ENCODE results near the gene LCN15. TPM values are rescaled to one million over a fixed set of nuclear protein-coding genes. Genes with fewer than 3 reads are reported as not detected.
A peak's percentile ranks its signal among the peaks of the same experiment; 100 is the strongest.
"Not testable (repeated sequence)": the region's sequence is repeated elsewhere in the genome, so short reads cannot be mapped to it uniquely, and the experiment has no call there.

Gene LCN15
- total RNA-seq, 4 donors from 2014 or later: 6.4 to 11.9 TPM; not detected in 2

- Histone ChIP-seq H3K9me3 (no peaks in the 10 kb centered on the region), H3K36me3 (no peaks in the 10 kb centered on the region), H3K27me3 (no peaks in the 10 kb centered on the region), H3K4me1 (peaks cover 19 to 70% (median 55%) of the 10 kb centered on the region in 4 donors), H3K27ac (peak within 1 kb of the TSS; percentile 95 to 99 (median 96)), H3K4me3 (peak within 1 kb of the TSS; percentile 54 to 86 (median 58))
- intact Hi-C loops (cut with DNase I; ENCODE audit: low total_unique reads) (no loop called here), in situ Hi-C loops (cut with MboI; ENCODE audit: low pct_ligation_motif_present in 1 of 4, low pct_unique_long_range_greater_than_20kb in 1 of 4, low sequenced_read_pairs in 3 of 4) (loop anchor here in 2 of 4 donors (25.0 kb wide), 1 partner anchor 246 kb away; the partner anchor contains the start of genes ABCA2 (in 2 of the 2), FUT7 (in 2 of the 2) and NPDC1 (in 2 of the 2))
- peak; percentile 100 for DNase-seq
- TF ChIP-seq POLR2A (IDR thresholded peaks at IDR 0.05) (peak; percentile 84), CTCF (IDR thresholded peaks at IDR 0.05) (no peak), POLR2AphosphoS5 (IDR thresholded peaks at IDR 0.05) (peak; percentile 86 to 93 (median 88)), EP300 (IDR thresholded peaks at IDR 0.05; ENCODE audit: low read depth) (no peak)
- 0% methylated on average over 33 of the region's 70 CpGs; no CpG with 5 or more reads in 1 of the 2 donors for WGBS, 2 donors (ENCODE audit: low coverage in 1 of 2)
Measured at GRCh38 chr9:136790640-136791515, 26.6 kb upstream of the LCN15 start, which contains the start of gene TMEM141. TSS of gene TMEM141 (plus strand) at chr9:136791344. CDS start at chr9:136791371, 27 bp downstream.

- Histone ChIP-seq H3K27ac (peak overlapping the region; percentile 95 to 99 (median 96)), H3K36me3 (no peaks in the 10 kb centered on the region), H3K27me3 (no peaks in the 10 kb centered on the region), H3K9me3 (no peaks in the 10 kb centered on the region), H3K4me3 (no peak overlapping the region), H3K4me1 (peaks cover 19 to 57% (median 48%) of the 10 kb centered on the region in 4 donors)
- WGBS, 2 donors (ENCODE audit: low coverage in 1 of 2): 23 to 57% methylated on average over 2 to 3 of the region's 3 CpGs
- in situ Hi-C loops (cut with MboI; ENCODE audit: low pct_ligation_motif_present in 1 of 4, low pct_unique_long_range_greater_than_20kb in 1 of 4, low sequenced_read_pairs in 3 of 4) (loop anchor here (10.0 to 25.0 kb wide), 3 partner anchors 245 to 255 kb away; partner anchors contain the start of genes FUT7 (in 3 of the 4), NPDC1 (in 3 of the 4) and ABCA2 (in 2 of the 4)), intact Hi-C loops (cut with DNase I; ENCODE audit: low total_unique reads) (no loop called here)
- no peak for DNase-seq
- TF ChIP-seq POLR2A (IDR thresholded peaks at IDR 0.05) (no peak), CTCF (IDR thresholded peaks at IDR 0.05) (no peak), EP300 (IDR thresholded peaks at IDR 0.05; ENCODE audit: low read depth) (no peak), POLR2AphosphoS5 (IDR thresholded peaks at IDR 0.05) (no peak)
Measured at GRCh38 chr9:136789523-136789937, 25.2 kb upstream of the LCN15 start.

- peak; percentile 63 for DNase-seq
- peak overlapping the region; percentile 95 to 99 (median 96) for H3K27ac ChIP-seq
- TF ChIP-seq POLR2AphosphoS5 (IDR thresholded peaks at IDR 0.05): peak; percentile 23 to 49 (median 49)
- TF ChIP-seq CTCF (IDR thresholded peaks at IDR 0.05): peak in 1 of 5 experiments; percentile 27
- TF ChIP-seq POLR2A (IDR thresholded peaks at IDR 0.05): peak; percentile 47
- H3K9me3 ChIP-seq; H3K27me3 ChIP-seq; H3K36me3 ChIP-seq; intact Hi-C loops (cut with DNase I; ENCODE audit: low total_unique reads): not testable (repeated sequence)
- in situ Hi-C loops (cut with MboI; ENCODE audit: low pct_ligation_motif_present in 1 of 4, low pct_unique_long_range_greater_than_20kb in 1 of 4, low sequenced_read_pairs in 3 of 4): loop anchor here (10.0 to 25.0 kb wide), 3 partner anchors 246 to 256 kb away; partner anchors contain the start of genes FUT7 (in 3 of the 4), NPDC1 (in 3 of the 4) and ABCA2 (in 2 of the 4)
- 25 to 50% methylated on average over 13 to 27 of the region's 27 CpGs for WGBS, 2 donors (ENCODE audit: low coverage in 1 of 2)
- peak overlapping the region in 2 of 4 donors; percentile 7 to 33 for H3K4me3 ChIP-seq
- H3K4me1 ChIP-seq: peaks cover 19 to 57% (median 46%) of the 10 kb centered on the region in 4 donors
Measured at GRCh38 chr9:136788644-136789522, 24.6 kb upstream of the LCN15 start.

Measured in transverse colon (tissue), 4 donors.